Mesendoderm (in vitro differentiated cells): ENCODE data around the gene ZNF384.

ENCODE experiments used
- DNase-seq: peaks from one replicate; pipeline ENCODE4 v3.0.0; 2013
- H2AK5ac ChIP-seq: 2 replicates; pipeline ENCODE4 v1.6.1; 2013; ENCODE audit warnings: low read length, inconsistent platforms
- H2BK120ac ChIP-seq: 2 replicates; pipeline ENCODE4 v1.6.1; 2013; ENCODE audit warnings: low read depth, mild to moderate bottlenecking, low read length, moderate library complexity, mixed read lengths
- H2BK15ac ChIP-seq: replicated peaks from 2 replicates; pipeline ENCODE4 v1.6.1; 2013; ENCODE audit warnings: low read depth, mild to moderate bottlenecking, moderate library complexity
- H2BK5ac ChIP-seq: 2 replicates; pipeline ENCODE4 v1.6.1; 2013; ENCODE audit warnings: low read length, inconsistent platforms
- H3K18ac ChIP-seq: 2 replicates; pipeline ENCODE4 v1.6.1; 2013; ENCODE audit warnings: mild to moderate bottlenecking, low read length, mixed read lengths
- H3K23ac ChIP-seq: one replicate; pipeline ENCODE4 v1.6.1; 2013; ENCODE audit warnings: low read length
- H3K27ac ChIP-seq: 2 replicates; pipeline ENCODE4 v1.5.1; 2013; ENCODE audit warnings: low read depth, mild to moderate bottlenecking, inconsistent platforms, low read length, moderate library complexity
- H3K27me3 ChIP-seq: 2 replicates; pipeline ENCODE4 v1.6.1; 2013; ENCODE audit warnings: low read length, control low read depth, mild to moderate bottlenecking, inconsistent platforms; ENCODE audit not compliant: insufficient read depth, poor library complexity
- H3K36me3 ChIP-seq: 2 replicates; pipeline ENCODE4 v1.6.1; 2013; ENCODE audit warnings: low read length, inconsistent platforms; ENCODE audit not compliant: control insufficient read depth, insufficient read depth
- H3K4ac ChIP-seq: one replicate; pipeline ENCODE4 v1.6.1; 2013; ENCODE audit warnings: low read depth, mild to moderate bottlenecking, low read length, moderate library complexity
- H3K4me1 ChIP-seq: 2 replicates; pipeline ENCODE4 v1.6.1; 2013; ENCODE audit warnings: low read depth, low read length, inconsistent platforms; ENCODE audit not compliant: control insufficient read depth
- H3K4me2 ChIP-seq: 2 replicates; pipeline ENCODE4 v1.6.1; 2013; ENCODE audit warnings: low read length
- H3K4me3 ChIP-seq: 2 replicates; pipeline ENCODE4 v1.5.1; 2013; ENCODE audit warnings: mild to moderate bottlenecking, low read length
- H3K56ac ChIP-seq: one replicate; pipeline ENCODE4 v1.6.1; 2013; ENCODE audit warnings: low read length
- H3K79me1 ChIP-seq: 2 replicates; pipeline ENCODE4 v1.6.1; 2013; ENCODE audit warnings: low read length, inconsistent platforms
- H3K79me2 ChIP-seq: 2 replicates; pipeline ENCODE4 v1.6.1; 2013; ENCODE audit warnings: mild to moderate bottlenecking, low read length; ENCODE audit not compliant: control insufficient read depth, insufficient read depth
- H3K9ac ChIP-seq: 2 replicates; pipeline ENCODE4 v1.6.1; 2013; ENCODE audit warnings: low read length, inconsistent platforms
- H4K5ac ChIP-seq: one replicate; pipeline ENCODE4 v1.6.1; 2013; ENCODE audit warnings: low read length
- H4K8ac ChIP-seq: one replicate; pipeline ENCODE4 v1.6.1; 2013; ENCODE audit warnings: low read depth, mild to moderate bottlenecking, control low read depth, low read length, moderate library complexity
- WGBS: extraction: QIAGEN DNeasy Blood & Tissue Kit; methylation state at CpG from one replicate; pipeline ENCODE4 v1.1.7; 2013; ENCODE audit warnings: low lambda C conversion rate, missing lambda C conversion rate; ENCODE audit not compliant: insufficient coverage; ENCODE audit errors: extremely low coverage; 5-methylcytosine and 5-hydroxymethylcytosine counted together

ZNF384 gene

DNA sequence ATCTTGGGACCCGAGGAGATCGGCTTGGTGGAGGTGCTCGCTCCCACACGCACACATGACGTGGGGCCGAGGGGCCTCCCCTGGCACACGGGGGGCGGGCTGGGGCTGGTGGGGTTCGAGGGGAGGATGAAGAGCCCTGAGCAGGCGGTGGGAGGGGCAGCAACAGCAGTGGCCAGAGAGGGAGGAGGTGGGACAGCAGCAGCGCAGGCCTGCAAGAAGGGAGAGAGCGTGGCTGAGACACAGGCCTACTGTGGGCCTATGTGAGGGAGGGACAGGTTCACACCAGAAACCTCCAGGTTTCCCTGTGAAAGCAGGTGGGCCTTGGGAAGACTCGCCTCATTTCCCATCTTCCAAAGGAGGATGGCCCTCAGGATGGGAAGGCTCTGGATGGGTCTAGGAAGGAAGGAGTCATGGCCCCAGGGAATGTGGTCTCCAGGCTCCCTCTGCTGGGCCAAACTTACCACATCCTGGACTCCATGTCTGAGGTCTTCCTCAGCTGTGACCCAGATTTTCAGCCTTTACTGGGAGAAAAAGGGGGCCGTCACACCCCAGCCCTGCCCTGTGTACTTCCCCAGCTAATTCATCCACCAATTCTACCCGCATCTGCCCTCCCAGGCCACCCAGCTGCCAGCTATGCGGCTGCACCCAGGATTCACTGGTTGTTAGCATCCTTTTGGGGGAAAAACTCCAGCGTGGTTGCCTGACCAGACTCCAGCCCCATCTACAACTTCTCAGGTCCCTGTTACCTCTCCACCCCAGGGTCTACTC is 8.6 kb upstream of the ZNF384 start:
- DNase-seq, result peak; percentile 88
- WGBS, result no CpG with 5 or more reads among the region's 17 CpGs
- Histone ChIP-seq H3K4me3 (no peak overlapping the region), H3K4me1 (peaks cover 5% of the 10 kb centered on the region), H4K5ac (no peak overlapping the region), H2BK5ac (no peak overlapping the region), H2BK15ac (no peak overlapping the region), H3K4me2 (no peak overlapping the region), H3K18ac (peak overlapping the region; percentile 7), H3K56ac (peak overlapping the region; percentile 52), H3K9ac (peak overlapping the region; percentile 21), H3K27ac (no peak overlapping the region), H3K4ac (no peak overlapping the region), H2AK5ac (no peak overlapping the region), H3K27me3 (peaks cover 6% of the 10 kb centered on the region), H4K8ac (no peak overlapping the region), H3K79me2 (no peaks in the 10 kb centered on the region), H3K36me3 (no peaks in the 10 kb centered on the region), H3K79me1 (no peaks in the 10 kb centered on the region), H3K23ac (no peak overlapping the region), H2BK120ac (no peak overlapping the region)

- H3K79me2 ChIP-seq, result no peaks in the 10 kb centered on the region
- no peak overlapping the region for H3K27ac ChIP-seq
- no peak overlapping the region for H2AK5ac ChIP-seq
- H3K23ac ChIP-seq, result no peak overlapping the region
- H3K36me3 ChIP-seq, result no peaks in the 10 kb centered on the region
- no CpG with 5 or more reads among the region's 17 CpGs for WGBS
- peaks cover 6% of the 10 kb centered on the region for H3K27me3 ChIP-seq
- H2BK15ac ChIP-seq, result no peak overlapping the region
- H3K4ac ChIP-seq, result no peak overlapping the region
- no peak overlapping the region for H3K56ac ChIP-seq
- H3K9ac ChIP-seq, result no peak overlapping the region
- no peaks in the 10 kb centered on the region for H3K79me1 ChIP-seq
- no peak for DNase-seq
- no peak overlapping the region for H4K5ac ChIP-seq
- no peak overlapping the region for H4K8ac ChIP-seq
- H3K4me1 ChIP-seq, result peaks cover 5% of the 10 kb centered on the region
- no peak overlapping the region for H2BK5ac ChIP-seq
- H3K4me2 ChIP-seq, result no peak overlapping the region
- no peak overlapping the region for H3K18ac ChIP-seq
- H3K4me3 ChIP-seq, result no peak overlapping the region
- H2BK120ac ChIP-seq, result no peak overlapping the region
Observed at GRCh38 chr12:6696690-6697583, 7.8 kb upstream of the ZNF384 start.

DNA sequence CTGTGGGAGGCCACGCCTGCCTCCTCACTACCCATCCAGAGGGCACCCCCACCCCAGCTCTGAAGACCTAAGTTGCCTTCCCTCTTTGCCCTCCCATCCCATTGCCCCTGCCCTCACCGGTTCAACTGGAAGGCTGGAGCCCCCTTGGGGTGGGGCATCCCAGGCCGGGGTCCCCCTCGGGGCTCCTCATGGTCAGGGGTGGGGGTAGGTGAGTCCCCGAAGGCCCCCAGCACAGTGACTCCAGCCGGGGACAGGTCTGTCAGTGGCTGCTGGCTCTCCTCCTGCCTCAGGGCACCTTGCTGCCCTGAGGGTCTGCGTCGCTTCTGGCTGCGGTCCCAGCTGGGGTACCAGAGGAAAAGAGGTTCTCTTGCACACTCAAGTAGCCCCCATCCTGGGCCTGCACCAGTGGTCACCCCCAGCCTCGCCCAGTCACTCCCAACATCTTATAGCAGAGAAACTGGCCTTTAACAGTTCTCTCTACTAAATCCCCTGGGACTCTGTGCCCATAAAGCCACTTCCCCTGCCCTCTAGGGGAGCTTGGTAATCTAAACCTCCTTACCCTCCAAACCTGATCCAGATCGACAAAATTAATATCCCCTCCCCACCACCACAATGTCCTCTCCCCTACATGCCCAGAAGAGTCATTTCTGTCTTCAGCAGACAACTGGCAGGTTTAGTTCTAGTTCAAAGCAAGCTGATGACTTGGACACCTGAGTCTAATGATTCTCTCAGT is 6.3 kb upstream of the ZNF384 start:
- Histone ChIP-seq H2AK5ac (no peak overlapping the region), H3K23ac (no peak overlapping the region), H3K9ac (no peak overlapping the region), H3K4me2 (no peak overlapping the region), H2BK15ac (no peak overlapping the region), H2BK120ac (no peak overlapping the region), H3K27ac (no peak overlapping the region), H4K8ac (no peak overlapping the region), H3K79me1 (no peaks in the 10 kb centered on the region), H3K79me2 (no peaks in the 10 kb centered on the region), H3K56ac (no peak overlapping the region), H2BK5ac (no peak overlapping the region), H3K18ac (no peak overlapping the region), H3K36me3 (no peaks in the 10 kb centered on the region), H3K4me1 (peaks cover 3% of the 10 kb centered on the region), H3K4me3 (no peak overlapping the region), H3K27me3 (no peaks in the 10 kb centered on the region), H4K5ac (no peak overlapping the region), H3K4ac (no peak overlapping the region)
- DNase-seq, result no peak
- no CpG with 5 or more reads among the region's 11 CpGs for WGBS

DNA sequence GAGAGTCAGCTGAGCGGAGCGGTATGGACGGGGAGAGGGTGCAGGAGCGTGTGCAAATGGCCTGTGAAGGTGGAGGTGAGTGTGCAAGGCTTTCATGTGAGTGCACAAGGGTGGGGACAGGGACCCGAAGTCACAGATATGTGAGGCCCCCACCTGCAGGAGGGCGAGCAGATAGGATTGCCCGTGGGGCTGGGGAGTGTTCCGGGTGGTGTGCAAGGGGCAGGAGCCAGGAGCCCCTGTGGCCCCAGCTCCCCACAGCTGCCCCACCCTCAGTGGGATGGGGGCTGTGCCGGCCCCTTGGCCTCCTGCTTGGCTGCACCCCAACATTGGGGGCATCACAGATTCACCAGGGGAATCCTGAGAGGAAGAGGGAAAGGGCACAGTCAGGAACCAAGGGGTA is 5.5 kb upstream of the ZNF384 start:
- H2BK15ac ChIP-seq, result no peak overlapping the region
- H3K27ac ChIP-seq, result no peak overlapping the region
- no peak overlapping the region for H3K4me2 ChIP-seq
- no peak for DNase-seq
- H3K9ac ChIP-seq, result no peak overlapping the region
- no peak overlapping the region for H3K4me3 ChIP-seq
- no peak overlapping the region for H2BK5ac ChIP-seq
- H3K27me3 ChIP-seq, result no peaks in the 10 kb centered on the region
- WGBS, result no CpG with 5 or more reads among the region's 9 CpGs
- no peaks in the 10 kb centered on the region for H3K79me2 ChIP-seq
- H2AK5ac ChIP-seq, result no peak overlapping the region
- H3K56ac ChIP-seq, result no peak overlapping the region
- H3K4ac ChIP-seq, result no peak overlapping the region
- no peak overlapping the region for H4K8ac ChIP-seq
- no peak overlapping the region for H3K18ac ChIP-seq
- no peak overlapping the region for H2BK120ac ChIP-seq
- H3K4me1 ChIP-seq, result peaks cover 5% of the 10 kb centered on the region
- H4K5ac ChIP-seq, result no peak overlapping the region
- no peak overlapping the region for H3K23ac ChIP-seq
- no peaks in the 10 kb centered on the region for H3K36me3 ChIP-seq
- H3K79me1 ChIP-seq, result no peaks in the 10 kb centered on the region

DNA sequence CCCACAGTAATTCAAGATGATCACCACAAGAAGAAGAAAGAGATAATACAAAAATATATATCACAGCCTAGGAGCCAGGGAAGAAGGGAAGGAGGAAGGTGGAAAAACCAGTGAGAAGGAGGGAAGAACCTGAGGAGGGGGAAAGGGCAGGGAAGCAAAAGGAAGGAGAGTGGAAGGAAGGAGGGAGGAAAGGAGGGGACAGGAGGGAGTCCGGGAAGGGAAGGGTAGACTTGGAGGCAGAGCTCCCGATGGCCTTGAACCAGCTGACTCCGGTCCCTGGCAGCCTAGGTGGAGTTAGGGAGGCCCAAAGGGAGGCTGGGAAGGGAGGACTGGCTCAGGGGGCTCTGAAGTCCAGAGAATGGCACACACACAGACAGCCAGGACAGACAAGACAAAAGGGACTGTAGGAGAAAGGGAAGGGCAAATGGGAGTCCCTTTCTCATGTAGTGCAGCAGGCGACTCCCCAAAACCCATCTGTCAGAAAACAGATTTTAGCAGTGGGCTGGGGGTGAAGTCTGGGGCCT is 4.7 kb upstream of the ZNF384 start:
- Histone ChIP-seq H2BK15ac (no peak overlapping the region), H3K4me2 (no peak overlapping the region), H3K4ac (no peak overlapping the region), H4K5ac (no peak overlapping the region), H3K56ac (no peak overlapping the region), H3K27me3 (no peaks in the 10 kb centered on the region), H3K36me3 (no peaks in the 10 kb centered on the region), H4K8ac (no peak overlapping the region), H3K79me1 (no peaks in the 10 kb centered on the region), H2BK5ac (no peak overlapping the region), H3K4me3 (no peak overlapping the region), H2AK5ac (no peak overlapping the region), H3K79me2 (no peaks in the 10 kb centered on the region), H2BK120ac (no peak overlapping the region), H3K18ac (no peak overlapping the region), H3K27ac (no peak overlapping the region), H3K9ac (no peak overlapping the region), H3K23ac (no peak overlapping the region), H3K4me1 (peaks cover 2% of the 10 kb centered on the region)
- WGBS, result no CpG with 5 or more reads among the region's 4 CpGs
- no peak for DNase-seq
